NCI-H460 (cell line): Measurements from ENCODE around the gene GLB1L. TPM values are rescaled to one million over a fixed set of nuclear protein-coding genes. Genes with fewer than 3 reads are reported as not detected.

Source experiments
- small RNA-seq, 2 experiments: library from RNA; depleted of rRNA; stranded (forward); fragments of <200 nt; gene quantifications; one replicate each; pipeline ENCODE3, GENCODE V24; 2014
- total RNA-seq: library from RNA; depleted of rRNA; stranded (reverse); fragments of >200 nt; shearing (Covaris generic); gene quantifications from 2 replicates; pipeline ENCODE4 v1.2.3, GENCODE V29; 2014; rRNA removed

The GLB1L gene
- total RNA-seq, 1 experiment from 2014 or later: 14.0 TPM

Small RNA genes lying within 50 kb of the gene (small RNA-seq; reads per million reads assigned to genes)
- 0.02 to 0.82 reads per million in 2 experiments for gene MIR153-1

Other genes with a start within 250 kb of the GLB1L start
- gene CFAP65, start 203.9 kb downstream of the GLB1L start, total RNA-seq: not detected in 2 replicates
- not detected in 2 replicates for gene IHH, start 184.5 kb downstream of the GLB1L start, total RNA-seq
- 26.1 and 32.7 TPM in 2 replicates for gene NHEJ1, start 84.6 kb downstream of the GLB1L start, total RNA-seq
- 1.4 and 1.7 TPM in 2 replicates for gene SLC23A3, start 75.4 kb downstream of the GLB1L start, total RNA-seq
- 21.7 and 23.8 TPM in 2 replicates for gene CNPPD1, start 68.5 kb downstream of the GLB1L start, total RNA-seq
- 55.2 and 58.6 TPM in 2 replicates for gene RETREG2, start 67.2 kb downstream of the GLB1L start, total RNA-seq
- gene ZFAND2B, start 38.7 kb downstream of the GLB1L start, total RNA-seq: 21.5 and 22.1 TPM in 2 replicates
- 62.5 and 67.7 TPM in 2 replicates for gene ABCB6, start 26.5 kb downstream of the GLB1L start, total RNA-seq
- gene ATG9A, start 15.8 kb downstream of the GLB1L start, total RNA-seq: 44.2 and 44.9 TPM in 2 replicates
- 38.8 and 48.0 TPM in 2 replicates for gene ANKZF1, start 15.6 kb downstream of the GLB1L start, total RNA-seq
- 20.9 and 25.3 TPM in 2 replicates for gene STK16, start within 50 bp of the GLB1L start, total RNA-seq
- gene TUBA4B, start 7.8 kb upstream of the GLB1L start, total RNA-seq: not detected in 2 replicates
- 32.9 and 39.4 TPM in 2 replicates for gene TUBA4A, start 8.5 kb upstream of the GLB1L start, total RNA-seq
- gene DNAJB2, start 33.9 kb upstream of the GLB1L start, total RNA-seq: 15.2 and 17.4 TPM in 2 replicates
- 11.3 and 22.7 TPM in 2 replicates for gene PTPRN, start 64.0 kb upstream of the GLB1L start, total RNA-seq
- not detected in 2 replicates for gene RESP18, start 87.3 kb upstream of the GLB1L start, total RNA-seq
- gene DNPEP, start 142.5 kb upstream of the GLB1L start, total RNA-seq: 50.8 and 55.2 TPM in 2 replicates
- 0.38 and 0.50 TPM in 2 replicates for gene DES, start 172.9 kb upstream of the GLB1L start, total RNA-seq
- 0.29 and 0.99 TPM in 2 replicates for gene SPEG, start 189.4 kb upstream of the GLB1L start, total RNA-seq